SK-N-SH (cell line): ENCODE data around the gene CFAP65. TPM values are rescaled to one million over a fixed set of nuclear protein-coding genes. Genes with fewer than 3 reads are reported as not detected.

ENCODE experiments used
- CTCF ChIA-PET: fragments of 300-600, 350-600 bp; formaldehyde crosslinking; extraction: SDS; loops from one replicate; lab custom pipeline; 2021; lab: Yijun Ruan, JAX
- POLR2A ChIA-PET: fragments of 350-600 bp; sonication (Branson Sonifier 250); formaldehyde crosslinking; extraction: SDS; loops from one replicate; lab custom pipeline; 2020; ENCODE audit warnings: antibody characterized with exemption, inconsistent platforms; lab: Yijun Ruan, JAX
- DNase-seq: peaks from one replicate; pipeline ENCODE4 v3.0.0; 2012
- H2AFZ ChIP-seq: fragments of 200-600 bp; sonication (generic); 2 replicates; pipeline ENCODE4 v1.8.1; 2016; ENCODE audit warnings: antibody characterized with exemption, mild to moderate bottlenecking, low read depth
- H3F3A ChIP-seq: fragments of 200-600 bp; sonication (generic); replicated peaks from 2 replicates; pipeline ENCODE3; 2016; ENCODE audit warnings: antibody characterized with exemption, mild to moderate bottlenecking; ENCODE audit not compliant: insufficient read depth
- H3K27ac ChIP-seq, 2 experiments: fragments of 200-500 bp in 1 of 2; fragments of 200-600 bp in 1 of 2; sonication (Bioruptor generic) in 1 of 2; sonication (generic), shearing (Covaris generic) in 1 of 2; 2 replicates each; pipeline versions ENCODE4 v1.5.1 to v1.6.1; 2014 to 2016; ENCODE audit warnings: low read depth in 2 of 2, inconsistent platforms in 1 of 2, low read length in 1 of 2, mild to moderate bottlenecking in 1 of 2, mixed read lengths in 1 of 2
- H3K27me3 ChIP-seq: fragments of 200-600 bp; sonication (generic), shearing (Covaris generic); 2 replicates; pipeline ENCODE4 v1.6.1; 2016; ENCODE audit warnings: mixed run types; ENCODE audit not compliant: insufficient read depth
- H3K36me3 ChIP-seq, 2 experiments: fragments of 200-500 bp in 1 of 2; fragments of 200-600 bp in 1 of 2; sonication (Bioruptor generic) in 1 of 2; sonication (generic) in 1 of 2; replicated peaks in 1 of 2; 2 replicates each; pipeline versions ENCODE3 to v1.5.1; 2014 to 2016; ENCODE audit warnings: low read length in 1 of 2, mild to moderate bottlenecking in 1 of 2; ENCODE audit not compliant: insufficient read depth in 2 of 2, control insufficient read depth in 1 of 2
- H3K4me1 ChIP-seq, 2 experiments: fragments of 200-500 bp in 1 of 2; fragments of 200-600 bp in 1 of 2; sonication (Bioruptor generic) in 1 of 2; sonication (generic), shearing (Covaris generic) in 1 of 2; 2 replicates each; pipeline versions ENCODE4 v1.5.1 to v1.6.1; 2014 to 2016; ENCODE audit warnings: low read depth in 1 of 2, low read length in 1 of 2, mixed run types in 1 of 2; ENCODE audit not compliant: insufficient read depth in 2 of 2, control insufficient read depth in 1 of 2
- H3K4me2 ChIP-seq: fragments of 200-600 bp; sonication (generic), shearing (Covaris generic); 2 replicates; pipeline ENCODE4 v1.6.1; 2017; ENCODE audit warnings: mixed run types
- H3K4me3 ChIP-seq, 2 experiments: fragments of 200-500 bp in 1 of 2; fragments of 200-600 bp in 1 of 2; sonication (Bioruptor generic) in 1 of 2; sonication (generic), shearing (Covaris generic) in 1 of 2; 2 replicates each; pipeline versions ENCODE4 v1.5.1 to v1.8.1; 2014 to 2016; ENCODE audit warnings: low read depth in 2 of 2, inconsistent platforms in 1 of 2, low read length in 1 of 2, mild to moderate bottlenecking in 1 of 2, mixed read lengths in 1 of 2, moderate library complexity in 1 of 2
- H3K79me2 ChIP-seq: fragments of 200-600 bp; sonication (generic); 2 replicates; pipeline ENCODE4 v1.8.1; 2017; ENCODE audit warnings: mild to moderate bottlenecking; ENCODE audit not compliant: insufficient read depth
- H3K9ac ChIP-seq: fragments of 200-600 bp; sonication (generic); 2 replicates; pipeline ENCODE4 v1.6.1; 2017; ENCODE audit warnings: mixed run types
- H3K9me2 ChIP-seq: fragments of 200-600 bp; sonication (generic); 2 replicates; pipeline ENCODE4 v1.6.1; 2017; ENCODE audit warnings: mixed run types
- H3K9me3 ChIP-seq: fragments of 200-600 bp; sonication (generic); 2 replicates; pipeline ENCODE4 v1.6.1; 2017; ENCODE audit warnings: mixed run types, mild to moderate bottlenecking, moderate library complexity
- H4K20me1 ChIP-seq: fragments of 200-600 bp; sonication (generic); 2 replicates; pipeline ENCODE4 v1.6.1; 2017; ENCODE audit warnings: mild to moderate bottlenecking, mixed run types; ENCODE audit not compliant: insufficient read depth
- CHD2 ChIP-seq: fragments of 150-350 bp; IDR thresholded peaks from 2 replicates; pipeline ENCODE4 v1.6.1; 2018; ENCODE audit warnings: low read length; ENCODE audit not compliant: partially characterized antibody
- CTCF ChIP-seq: fragments of 200-600 bp; sonication (generic); IDR thresholded peaks from 2 replicates; pipeline ENCODE4 v1.6.1; 2017; ENCODE audit warnings: antibody characterized with exemption, mild to moderate bottlenecking, moderate library complexity
- ELF1 ChIP-seq: IDR thresholded peaks from 2 replicates; pipeline ENCODE4 v1.4.0; 2012
- FOXM1 ChIP-seq: IDR thresholded peaks from 2 replicates; pipeline ENCODE4 v1.4.0; 2012; ENCODE audit warnings: low read depth, mild to moderate bottlenecking
- GATA2 ChIP-seq: sonication (generic); formaldehyde crosslinking; IDR thresholded peaks from 2 replicates; pipeline ENCODE4 v1.5.0; 2020; ENCODE audit warnings: mild to moderate bottlenecking, missing genetic modification reagents
- MXI1 ChIP-seq: IDR thresholded peaks from 2 replicates; pipeline ENCODE4 v1.6.1; 2012; ENCODE audit warnings: mild to moderate bottlenecking, low read depth, low read length, improper control_type of control experiment
- NRF1 ChIP-seq: IDR thresholded peaks from 2 replicates; pipeline ENCODE4 v1.6.1; 2012; ENCODE audit warnings: low read depth, mild to moderate bottlenecking, low read length
- RAD21 ChIP-seq: IDR thresholded peaks from 2 replicates; pipeline ENCODE4 v1.6.1; 2012; ENCODE audit warnings: mild to moderate bottlenecking, low read length
- SIN3A ChIP-seq: IDR thresholded peaks from 2 replicates; pipeline ENCODE4 v1.6.1; 2012; ENCODE audit warnings: low read depth, mild to moderate bottlenecking, low read length, moderate library complexity, borderline replicate concordance
- SMC3 ChIP-seq: IDR thresholded peaks from 2 replicates; pipeline ENCODE4 v1.6.1; 2012; ENCODE audit warnings: low read depth, low read length, improper control_type of control experiment
- WGBS: methylation state at CpG from one replicate; pipeline ENCODE4 v1.1.6; 2017; ENCODE audit warnings: low lambda C conversion rate; 5-methylcytosine and 5-hydroxymethylcytosine counted together
- polyA plus RNA-seq, 3 experiments: library from polyadenylated mRNA; depleted of rRNA; stranded (reverse); fragments of >200 nt; gene quantifications; 2 replicates each; pipeline ENCODE4 v1.2.3, GENCODE V29; 2012

The CFAP65 gene
- polyA plus RNA-seq, 1 of the 3 experiments (the other 2 are of a cell fraction), result 0.95 TPM

- DNase-seq, result peak; percentile 89
- Histone ChIP-seq H3K36me3 (no peaks in the 10 kb centered on the region), H3K9me2 (no peaks in the 10 kb centered on the region), H3K27me3 (peaks cover 40% of the 10 kb centered on the region), H2AFZ (no peak overlapping the region), H3F3A (peaks cover 3% of the 10 kb centered on the region), H3K27ac (no peak overlapping the region), H3K79me2 (no peaks in the 10 kb centered on the region), H3K4me1 (peaks cover 0 to 16% of the 10 kb centered on the region in 2 experiments; a peak in 1 of 4 replicates), H3K9ac (no peak overlapping the region), H3K4me2 (peak overlapping the region; percentile 52; the same call in 1 of the 2 replicates), H3K4me3 (peak overlapping the region; percentile 10 to 12; a peak in 2 of 4 replicates), H3K9me3 (no peaks in the 10 kb centered on the region), H4K20me1 (peaks cover 7% of the 10 kb centered on the region)
- 36% methylated on average over 5 of the region's 42 CpGs for WGBS
- ChIA-PET POLR2A (interaction anchor here (0.5 to 1.3 kb wide), 3 partner anchors 8 to 225 kb away, joined by 3 read pairs; no protein-coding TSS in a partner anchor), CTCF (interaction anchor here (0.6 to 15.5 kb wide), 42 partner anchors 8 to 236 kb away, joined by 3 to 205 read pairs (median 5); partner anchors contain the start of genes CFAP65, CRYBA2, NHEJ1 and TUBA4A)
- no peak for TF ChIP-seq CHD2
- TF ChIP-seq FOXM1, result no peak
- peak; percentile 12; the same call in 1 of the 2 replicates for TF ChIP-seq MXI1
- no peak for TF ChIP-seq CTCF
- no peak for TF ChIP-seq NRF1
- TF ChIP-seq GATA2 (CRISPR knock-in tag), result peak; percentile 73
- TF ChIP-seq ELF1, result no peak
Measured at GRCh38 chr2:219058541-219059374, 17.4 kb upstream of the CFAP65 start.

GRCh38 chr2:219057709-219058540, 16.6 kb upstream of the CFAP65 start:
- peak; percentile 86 for DNase-seq
- H2AFZ ChIP-seq, result no peak overlapping the region
- peaks cover 43% of the 10 kb centered on the region for H3K27me3 ChIP-seq
- H3K36me3 ChIP-seq, result no peaks in the 10 kb centered on the region
- ChIA-PET POLR2A (interaction anchor here (0.9 kb wide), 1 partner anchor 7 kb away, joined by 3 read pairs; no protein-coding TSS in a partner anchor), CTCF (interaction anchor here (0.6 to 15.5 kb wide), 40 partner anchors 9 to 237 kb away, joined by 3 to 205 read pairs (median 5); partner anchors contain the start of genes CFAP65, CRYBA2, NHEJ1 and TUBA4A)
- H3F3A ChIP-seq, result peaks cover 3% of the 10 kb centered on the region
- H3K9me2 ChIP-seq, result no peaks in the 10 kb centered on the region
- H3K4me3 ChIP-seq, result peak overlapping the region in 1 of 2 experiments; percentile 35; a peak in 1 of 4 replicates
- no peak overlapping the region for H3K27ac ChIP-seq
- peaks cover 0 to 16% of the 10 kb centered on the region in 2 experiments; a peak in 1 of 4 replicates for H3K4me1 ChIP-seq
- WGBS, result 33% methylated on average over 25 of the region's 52 CpGs
- no peak overlapping the region for H3K4me2 ChIP-seq
- H3K9me3 ChIP-seq, result no peaks in the 10 kb centered on the region
- H3K79me2 ChIP-seq, result no peaks in the 10 kb centered on the region
- no peak overlapping the region for H3K9ac ChIP-seq
- peak; percentile 81 for TF ChIP-seq SMC3
- TF ChIP-seq CTCF, result peak; percentile 78
- no peak for TF ChIP-seq SIN3A
- TF ChIP-seq RAD21, result peak; percentile 77
- H4K20me1 ChIP-seq, result peaks cover 7% of the 10 kb centered on the region
